Fibroblast of the aortic adventitia (primary cell): Measurements from ENCODE around the gene TAMALIN. TPM values are rescaled to one million over a fixed set of nuclear protein-coding genes. Genes with fewer than 3 reads are reported as not detected.
A peak's percentile ranks its signal among the peaks of the same experiment; 100 is the strongest.

Experiments
- DNase-seq: peaks from one replicate; pipeline ENCODE4 v3.0.0-alpha.2; 2010; ENCODE audit warnings: low read depth
- H3K4me3 ChIP-seq: 2 replicates; pipeline ENCODE4 v1.5.1; 2011; ENCODE audit warnings: low read depth, mild to moderate bottlenecking, control low read depth, low read length, moderate library complexity
- total RNA-seq: library from RNA; depleted of rRNA; stranded (reverse); fragments of >200 nt; gene quantifications from 2 replicates; pipeline ENCODE4 v1.2.3, GENCODE V29; 2012; ENCODE audit warnings: low replicate concordance
- TF ChIP-seq, protein P1 (sequence below): IDR thresholded peaks from 2 replicates; pipeline ENCODE4 v1.5.1; 2011; ENCODE audit warnings: mild to moderate bottlenecking, low read length, control low read depth, inconsistent platforms; ENCODE audit not compliant: insufficient read depth

TAMALIN gene
- total RNA-seq, 1 donor, result 7.3 TPM

- DNase-seq, result no peak
- TF ChIP-seq, protein P1, sequence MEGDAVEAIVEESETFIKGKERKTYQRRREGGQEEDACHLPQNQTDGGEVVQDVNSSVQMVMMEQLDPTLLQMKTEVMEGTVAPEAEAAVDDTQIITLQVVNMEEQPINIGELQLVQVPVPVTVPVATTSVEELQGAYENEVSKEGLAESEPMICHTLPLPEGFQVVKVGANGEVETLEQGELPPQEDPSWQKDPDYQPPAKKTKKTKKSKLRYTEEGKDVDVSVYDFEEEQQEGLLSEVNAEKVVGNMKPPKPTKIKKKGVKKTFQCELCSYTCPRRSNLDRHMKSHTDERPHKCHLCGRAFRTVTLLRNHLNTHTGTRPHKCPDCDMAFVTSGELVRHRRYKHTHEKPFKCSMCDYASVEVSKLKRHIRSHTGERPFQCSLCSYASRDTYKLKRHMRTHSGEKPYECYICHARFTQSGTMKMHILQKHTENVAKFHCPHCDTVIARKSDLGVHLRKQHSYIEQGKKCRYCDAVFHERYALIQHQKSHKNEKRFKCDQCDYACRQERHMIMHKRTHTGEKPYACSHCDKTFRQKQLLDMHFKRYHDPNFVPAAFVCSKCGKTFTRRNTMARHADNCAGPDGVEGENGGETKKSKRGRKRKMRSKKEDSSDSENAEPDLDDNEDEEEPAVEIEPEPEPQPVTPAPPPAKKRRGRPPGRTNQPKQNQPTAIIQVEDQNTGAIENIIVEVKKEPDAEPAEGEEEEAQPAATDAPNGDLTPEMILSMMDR, result no peak
- H3K4me3 ChIP-seq, result no peak overlapping the region
Measured at GRCh38 chr12:51994539-51994820, 12.3 kb upstream of the TAMALIN start.

DNA sequence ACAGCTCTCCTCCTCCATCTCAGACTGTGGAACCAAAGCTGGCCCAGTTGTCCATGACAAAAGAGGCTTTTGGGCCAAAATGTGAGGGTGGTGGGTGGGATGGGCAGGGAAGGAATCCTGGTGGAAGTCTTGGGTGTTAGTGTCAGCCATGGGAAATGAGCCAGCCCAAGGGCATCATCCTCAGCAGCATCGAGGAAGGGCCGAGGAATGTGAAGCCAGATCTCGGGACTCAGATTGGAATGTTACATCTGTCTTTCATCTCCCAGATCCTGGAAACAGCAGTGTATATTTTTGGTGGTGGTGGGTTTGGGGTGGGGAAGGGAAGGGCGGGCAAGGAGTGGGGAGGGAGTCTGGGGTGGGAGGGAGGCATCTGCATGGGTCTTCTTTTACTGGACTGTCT is 11.8 kb upstream of the TAMALIN start:
- TF ChIP-seq, protein P1, result no peak
- no peak overlapping the region for H3K4me3 ChIP-seq
- DNase-seq, result no peak

DNA sequence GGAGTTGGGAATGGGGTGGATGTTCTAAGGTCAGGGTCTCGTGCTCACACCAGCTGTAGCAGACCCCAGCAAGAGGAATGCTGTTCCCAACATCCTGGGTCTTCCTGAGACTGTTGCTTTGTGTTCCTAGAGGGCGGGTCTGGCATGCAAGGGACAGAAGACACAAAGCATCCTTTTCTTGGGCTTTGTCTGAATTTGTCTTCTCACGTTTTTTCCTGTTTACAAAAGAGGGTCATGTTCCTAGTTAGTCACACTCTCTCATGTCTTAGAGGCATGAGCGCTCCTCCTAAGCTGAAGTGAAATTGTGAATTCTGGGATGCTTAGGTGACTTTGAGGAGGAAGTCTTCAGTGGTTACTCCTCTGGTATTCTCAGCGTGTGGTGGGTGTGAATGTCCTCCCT is 9.6 kb upstream of the TAMALIN start:
- H3K4me3 ChIP-seq, result no peak overlapping the region
- TF ChIP-seq, protein P1, result no peak
- DNase-seq, result no peak

DNA sequence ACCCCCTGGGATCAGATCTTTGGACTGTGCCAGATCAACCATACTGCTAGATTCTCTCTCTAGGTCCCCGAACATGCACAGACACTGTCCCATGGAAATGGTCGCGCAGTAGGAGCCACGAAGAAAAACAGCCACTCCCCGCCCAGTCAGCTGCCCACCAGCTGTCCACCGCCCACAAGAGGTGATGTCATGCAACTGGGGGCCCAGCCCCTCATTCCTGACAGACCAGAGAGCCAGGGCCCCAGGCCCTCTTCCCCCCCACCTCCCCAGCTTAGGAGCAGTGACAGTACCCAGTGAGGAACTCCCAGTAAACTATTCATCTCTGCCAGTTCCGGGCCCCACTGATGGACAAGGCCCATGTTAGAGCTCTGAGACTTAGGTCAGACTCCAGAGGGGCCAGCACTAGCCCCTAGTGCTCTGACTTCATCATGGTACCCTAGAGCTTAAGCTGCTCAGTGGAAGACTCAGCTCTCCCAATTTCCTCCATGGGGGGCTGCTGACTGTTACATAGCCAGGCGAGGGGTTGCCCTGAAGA is 3.7 kb upstream of the TAMALIN start:
- TF ChIP-seq, protein P1, result no peak
- DNase-seq, result no peak
- no peak overlapping the region for H3K4me3 ChIP-seq

DNA sequence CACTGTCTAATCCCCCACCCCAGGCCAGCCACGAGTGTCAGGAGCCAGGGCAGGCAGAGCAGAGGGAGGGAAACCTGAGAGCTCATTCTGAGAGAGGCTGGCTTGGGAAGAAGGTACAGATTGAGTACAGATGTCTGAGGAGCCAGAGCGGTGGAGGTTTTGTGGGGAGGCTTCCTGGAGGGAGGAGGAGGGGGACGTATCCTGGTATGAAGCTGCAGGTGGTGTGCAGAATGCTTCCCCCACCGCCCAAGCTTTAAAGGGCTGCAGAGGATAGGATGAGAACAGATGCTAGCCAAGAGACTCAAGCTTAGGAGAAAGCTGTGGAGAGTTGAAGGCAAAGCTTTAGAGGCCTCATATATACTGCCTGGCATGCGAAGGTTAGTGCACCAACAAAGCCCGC is 3.2 kb upstream of the TAMALIN start:
- H3K4me3 ChIP-seq, result no peak overlapping the region
- TF ChIP-seq, protein P1, result no peak
- DNase-seq, result no peak

GRCh38 chr12:52004042-52004648 is 2.6 kb upstream of the TAMALIN start:
- no peak overlapping the region for H3K4me3 ChIP-seq
- DNase-seq, result peak; percentile 70
- TF ChIP-seq, protein P1, result peak; percentile 82
